A673 (cell line): ENCODE data around the gene DMBX1. TPM values are rescaled to one million over a fixed set of nuclear protein-coding genes. Genes with fewer than 3 reads are reported as not detected.

ENCODE experiments used
- BruUV-seq: library from RNA; stranded (reverse); fragments of 400-500 nt; replicated peaks from 2 replicates; lab custom pipeline; 2021; lab: Mats Ljungman, UMichigan
- CTCF ChIA-PET: fragments of 300-600 bp; sonication (Branson Sonifier 250); formaldehyde crosslinking; loops from one replicate; lab custom pipeline; 2022; ENCODE audit warnings: antibody characterized with exemption; lab: Charles Lee
- POLR2A ChIA-PET: fragments of 300-600 bp; sonication (Branson Sonifier 250); formaldehyde crosslinking; loops from one replicate; lab custom pipeline; 2022; ENCODE audit warnings: antibody characterized with exemption; ENCODE audit not compliant: low non-redundant PET; lab: Charles Lee
- DNase-seq: peaks from one replicate; pipeline ENCODE4 v3.0.0-alpha.2; 2015; ENCODE audit warnings: low spot score
- H3K27ac ChIP-seq: fragments of 200-600 bp; sonication (generic); 2 replicates; pipeline ENCODE4 v1.5.1; 2016; ENCODE audit warnings: mixed run types, low read depth, mild to moderate bottlenecking, mixed read lengths, antibody characterized with exemption, low read length; ENCODE audit not compliant: poor library complexity, severe bottlenecking
- H3K27me3 ChIP-seq: fragments of 200-600 bp; sonication (generic); replicated peaks from 2 replicates; pipeline ENCODE4 v1.6.1; 2017; ENCODE audit warnings: mixed run types, low read depth, mild to moderate bottlenecking, mixed read lengths, antibody characterized with exemption, low read length; ENCODE audit not compliant: insufficient read depth, poor library complexity
- H3K36me3 ChIP-seq: fragments of 200-600 bp; sonication (generic); 2 replicates; pipeline ENCODE4 v1.6.1; 2016; ENCODE audit warnings: mixed run types, mild to moderate bottlenecking, mixed read lengths, antibody characterized with exemption, low read length; ENCODE audit not compliant: insufficient read depth, poor library complexity, severe bottlenecking
- H3K4me1 ChIP-seq: fragments of 200-600 bp; sonication (generic); 2 replicates; pipeline ENCODE4 v1.6.1; 2017; ENCODE audit warnings: mixed run types, mild to moderate bottlenecking, mixed read lengths, antibody characterized with exemption, low read length; ENCODE audit not compliant: insufficient read depth, poor library complexity, severe bottlenecking
- H3K4me3 ChIP-seq: fragments of 200-600 bp; sonication (generic); 2 replicates; pipeline ENCODE4 v1.5.1; 2016; ENCODE audit warnings: low read depth, mixed run types, mild to moderate bottlenecking, mixed read lengths, low read length; ENCODE audit not compliant: poor library complexity, severe bottlenecking
- H3K9me3 ChIP-seq: fragments of 200-600 bp; sonication (generic); 2 replicates; pipeline ENCODE4 v1.6.1; 2016; ENCODE audit warnings: mixed run types, low read depth, mild to moderate bottlenecking, mixed read lengths, antibody characterized with exemption, low read length; ENCODE audit not compliant: poor library complexity, severe bottlenecking
- CTCF ChIP-seq: fragments of 300-800, 200-600 bp; sonication (generic); conservative IDR thresholded peaks from 2 replicates; pipeline ENCODE4 v1.5.1; 2017; ENCODE audit warnings: low read depth, mild to moderate bottlenecking, antibody characterized with exemption, low read length, moderate library complexity, mixed read lengths
- EZH2 ChIP-seq: fragments of 200-600 bp; sonication (generic); IDR thresholded peaks from 2 replicates; pipeline ENCODE4 v1.6.1; 2017; ENCODE audit warnings: borderline replicate concordance, low read depth, mild to moderate bottlenecking, mixed read lengths, antibody characterized with exemption, low read length; ENCODE audit not compliant: poor library complexity, severe bottlenecking
- intact Hi-C: fragments of 100-400 bp; cut with micrococcal nuclease; formaldehyde crosslinking; loops from one replicate; pipeline ENCODE4 v1.10.0; 2022; ENCODE audit not compliant: unreplicated experiment
- total RNA-seq: library from RNA; stranded (reverse); gene quantifications from 2 replicates; pipeline ENCODE4 v1.2.3, GENCODE V29; 2021

Gene DMBX1
- total RNA-seq, 1 experiment from 2014 or later = 0.69 TPM

GRCh38 chr1:46459315-46459714 lies 30.3 kb upstream of the DMBX1 start:
- ChIA-PET CTCF (no interaction called here), POLR2A (no interaction called here)
- Histone ChIP-seq H3K9me3 (no peaks in the 10 kb centered on the region), H3K4me1 (peaks cover 26% of the 10 kb centered on the region), H3K36me3 (no peaks in the 10 kb centered on the region), H3K27ac (no peak overlapping the region), H3K27me3 (no peaks in the 10 kb centered on the region), H3K4me3 (no peak overlapping the region)
- no peak for DNase-seq
- intact Hi-C loops = no loop called here
- TF ChIP-seq CTCF (no peak), EZH2 (no peak)
- no TSS peak for BruUV-seq

- TF ChIP-seq EZH2 (no peak), CTCF (no peak)
- H3K4me3 ChIP-seq = no peak overlapping the region
- H3K9me3 ChIP-seq = no peaks in the 10 kb centered on the region
- CTCF ChIA-PET = no interaction called here
- H3K36me3 ChIP-seq = no peaks in the 10 kb centered on the region
- H3K4me1 ChIP-seq = peaks cover 43% of the 10 kb centered on the region
- intact Hi-C loops = no loop called here
- H3K27ac ChIP-seq = no peak overlapping the region
- POLR2A ChIA-PET = no interaction called here
- H3K27me3 ChIP-seq = no peaks in the 10 kb centered on the region
- no TSS peak for BruUV-seq
- DNase-seq = no peak
These were observed 28.4 kb upstream of the DMBX1 start for GRCh38 chr1:46461017-46461808.

- Histone ChIP-seq H3K9me3 (no peaks in the 10 kb centered on the region), H3K27me3 (no peaks in the 10 kb centered on the region), H3K4me3 (no peak overlapping the region), H3K36me3 (no peaks in the 10 kb centered on the region), H3K27ac (no peak overlapping the region), H3K4me1 (peaks cover 47% of the 10 kb centered on the region)
- CTCF ChIA-PET = no interaction called here
- TF ChIP-seq EZH2 = no peak
- no peak for TF ChIP-seq CTCF
- no TSS peak for BruUV-seq
- POLR2A ChIA-PET = no interaction called here
- DNase-seq = no peak
- intact Hi-C loops = no loop called here
These were observed 27.7 kb upstream of the DMBX1 start for GRCh38 chr1:46461809-46462448.
